ENCODE data around the gene KIF21B.
A peak's percentile ranks its signal among the peaks of the same experiment; 100 is the strongest.
"Not testable (repeated sequence)": the region's sequence is repeated elsewhere in the genome, so short reads cannot be mapped to it uniquely, and the experiment has no call there.

KIF21B gene

DNA sequence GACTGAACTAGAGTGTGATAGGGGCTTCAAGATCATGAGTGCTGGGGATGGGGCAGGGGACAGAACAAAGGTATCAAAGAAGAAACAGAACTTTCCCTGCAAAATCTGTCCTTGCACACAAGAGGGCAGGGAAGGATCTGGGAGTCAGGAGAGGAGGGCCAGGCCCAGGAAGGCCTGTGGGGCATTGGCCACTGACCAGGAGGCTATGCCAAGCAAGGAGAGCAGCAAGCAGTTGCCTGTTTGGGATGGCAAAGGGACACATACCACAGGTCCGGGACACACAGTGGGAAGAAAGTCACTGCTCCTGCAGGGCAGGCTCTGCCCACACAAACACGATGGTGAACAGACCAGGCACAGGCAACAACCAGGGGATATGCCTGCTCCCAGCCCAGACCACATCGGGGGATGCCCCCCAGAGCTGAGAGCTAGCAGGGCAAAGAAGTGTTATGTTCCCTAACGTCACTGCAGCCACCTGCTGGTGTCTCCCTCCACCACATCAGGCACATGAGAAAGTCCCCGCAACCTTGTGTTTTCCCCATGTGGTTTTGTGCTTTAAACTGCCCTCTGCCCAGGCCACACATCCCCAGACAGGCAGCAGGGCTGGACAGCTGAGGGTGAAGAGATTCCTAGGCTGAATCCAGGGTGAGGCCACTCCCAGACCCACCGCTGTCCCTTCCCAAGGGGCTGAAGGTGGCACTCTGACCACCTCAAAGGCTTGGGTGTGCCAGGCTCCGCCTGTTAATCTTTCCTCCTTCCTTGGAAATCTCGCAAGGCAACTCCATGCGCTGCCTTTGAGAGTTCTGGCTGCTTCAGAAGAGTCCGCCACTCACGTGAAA is 53.6 kb downstream of the KIF21B start:
- DNase-seq, result no peak

DNA sequence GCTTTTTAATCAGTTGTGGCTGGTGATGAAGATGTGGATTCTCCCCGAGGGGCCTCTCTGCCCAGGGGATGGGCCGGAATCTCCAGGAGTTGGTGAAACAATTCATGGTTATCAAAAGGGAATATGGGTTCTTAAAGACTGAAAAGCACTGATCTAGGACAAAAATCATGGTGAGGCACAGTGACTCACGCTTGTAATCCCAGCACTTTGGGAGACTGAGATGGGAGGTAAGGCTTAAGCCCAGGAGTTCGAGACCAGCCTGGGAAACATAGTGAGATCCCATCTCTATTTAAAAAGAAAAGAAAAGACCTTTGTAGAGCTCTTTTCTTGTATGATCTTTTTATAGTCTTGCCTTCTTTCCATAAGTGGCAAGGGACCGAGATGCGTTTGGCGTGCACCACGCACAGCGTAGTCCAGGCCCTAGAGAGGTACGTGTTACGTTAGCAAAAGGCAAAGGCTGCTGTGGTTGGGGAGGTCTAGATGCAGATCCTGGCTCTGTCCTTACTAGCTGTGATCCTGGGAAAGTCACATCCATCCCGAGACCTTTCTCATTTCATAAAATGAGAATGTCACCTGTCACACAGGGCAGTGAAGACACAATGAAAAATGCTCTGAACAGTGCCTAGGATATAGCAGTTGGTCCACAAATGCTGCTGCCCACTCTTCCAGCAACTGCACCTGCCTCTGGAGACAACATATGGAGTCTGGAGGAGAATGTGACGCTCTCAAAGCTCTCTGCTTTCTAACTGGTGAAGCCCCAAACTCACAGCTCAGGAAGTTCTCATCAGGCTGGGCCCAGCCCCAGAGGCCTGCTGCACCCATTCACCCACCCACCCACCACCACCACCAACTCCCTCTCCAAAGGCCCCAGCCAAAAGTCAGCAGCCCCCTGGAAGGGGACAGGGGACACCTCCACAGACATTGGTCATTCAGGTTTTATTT is 54.8 kb downstream of the KIF21B start:
- DNase-seq, result no peak

DNA sequence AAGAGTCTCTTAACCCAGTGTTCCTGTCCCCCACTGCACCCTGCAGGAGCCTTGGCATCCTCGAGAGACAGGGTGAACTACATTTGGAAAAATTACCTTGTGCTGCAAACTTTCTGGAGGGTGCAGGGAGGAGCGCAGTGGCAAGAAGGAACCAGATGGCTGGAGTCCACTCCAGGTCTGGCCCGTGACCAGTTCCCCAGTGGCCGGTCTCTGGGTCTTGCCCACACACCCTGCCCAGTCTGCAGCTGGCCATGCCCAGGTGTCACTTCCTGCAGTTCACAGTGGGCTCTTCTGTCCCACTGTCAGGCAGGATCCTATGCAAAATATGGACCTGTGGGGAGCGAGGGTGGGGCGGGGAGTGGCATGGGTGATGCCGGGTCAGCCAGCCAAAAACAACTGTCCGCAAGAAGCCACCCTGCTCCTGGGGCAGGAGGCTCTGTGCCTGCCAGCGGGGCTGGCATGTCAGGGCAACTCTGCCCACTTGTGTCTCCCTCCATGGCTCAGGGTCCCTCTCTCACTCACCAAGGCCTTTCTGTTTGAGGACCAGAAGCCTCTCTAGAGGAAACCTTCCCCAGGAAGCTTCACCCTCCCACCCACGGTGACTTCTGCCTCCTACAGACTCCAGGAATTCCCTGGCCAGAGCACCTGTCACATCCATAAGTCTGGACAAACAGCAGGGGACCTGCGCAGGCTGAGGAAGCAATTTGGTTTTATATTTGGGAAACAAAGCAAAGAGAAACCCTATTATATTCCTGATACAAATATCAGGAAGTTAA is 55.6 kb downstream of the KIF21B start:
- no peak for DNase-seq

DNA sequence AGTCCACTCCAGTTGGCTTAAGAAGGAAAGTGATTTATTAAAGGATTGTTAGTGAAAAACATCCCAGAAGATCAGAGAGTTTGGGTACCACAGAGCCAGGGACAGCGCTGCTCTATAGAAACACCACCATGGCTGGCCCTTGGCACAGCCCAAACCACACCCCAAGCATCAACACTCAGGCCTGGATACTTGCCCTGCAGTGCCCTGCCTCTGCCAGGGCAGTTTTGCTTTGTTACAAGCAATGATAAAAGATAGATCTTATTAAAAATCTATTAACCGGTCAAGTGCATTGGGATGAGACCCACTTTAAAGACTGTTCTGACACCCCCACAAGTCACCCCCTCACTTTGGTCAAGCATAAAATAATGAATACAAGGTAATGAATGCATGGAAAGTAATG is 56.6 kb downstream of the KIF21B start:
- no peak for DNase-seq

DNA sequence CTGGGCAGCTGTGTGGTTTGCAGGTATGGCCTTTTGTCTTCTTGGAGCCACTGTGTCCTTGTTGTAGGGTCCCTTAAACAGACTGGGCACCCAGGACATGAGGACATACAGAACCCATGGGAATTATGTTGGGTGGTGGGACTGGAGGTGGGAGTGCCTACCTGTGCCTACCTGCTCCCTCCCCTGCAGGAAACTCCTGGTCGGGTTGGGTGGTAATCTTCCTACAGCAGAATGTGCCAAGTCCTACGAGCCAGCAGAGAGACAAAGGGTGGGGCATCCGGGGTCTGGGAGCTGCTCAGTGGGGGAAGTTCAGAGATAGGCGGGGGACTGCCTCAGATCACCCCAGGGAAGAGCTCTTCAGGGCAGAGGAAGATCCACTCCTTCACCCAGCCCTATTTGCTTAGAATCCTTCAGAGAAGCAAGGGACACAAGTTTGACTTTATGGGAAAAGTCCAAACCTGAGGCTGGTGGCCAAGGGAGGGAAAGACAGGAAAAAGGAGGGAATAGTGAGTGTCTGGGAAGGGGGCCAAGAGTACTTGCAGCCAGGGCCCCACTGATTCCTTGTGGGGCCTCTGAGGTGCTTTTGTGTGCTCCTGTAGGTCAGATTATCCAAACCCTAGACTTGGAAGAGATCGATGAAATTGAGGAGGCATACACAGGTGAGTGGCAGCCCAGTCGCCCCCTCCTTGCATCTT is 58.3 kb downstream of the KIF21B start:
- no peak for DNase-seq

DNA sequence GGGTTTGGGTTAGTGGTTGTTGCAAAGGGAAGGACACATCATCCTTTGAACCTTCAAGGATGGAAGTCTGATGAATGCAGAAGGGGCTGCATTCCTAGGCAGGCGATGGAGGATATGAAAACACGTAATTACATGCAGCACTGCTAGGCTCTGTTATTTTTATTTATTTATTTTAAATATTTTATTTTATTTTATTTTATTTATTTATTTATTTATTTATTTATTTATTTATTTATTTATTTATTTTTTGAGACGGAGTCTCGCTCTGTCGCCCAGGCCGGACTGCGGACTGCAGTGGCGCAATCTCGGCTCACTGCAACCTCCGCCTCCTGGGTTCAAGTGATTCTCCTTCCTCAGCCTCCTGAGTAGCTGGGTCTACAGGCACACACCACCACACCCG is 59.6 kb downstream of the KIF21B start:
- not testable (repeated sequence) for DNase-seq

DNA sequence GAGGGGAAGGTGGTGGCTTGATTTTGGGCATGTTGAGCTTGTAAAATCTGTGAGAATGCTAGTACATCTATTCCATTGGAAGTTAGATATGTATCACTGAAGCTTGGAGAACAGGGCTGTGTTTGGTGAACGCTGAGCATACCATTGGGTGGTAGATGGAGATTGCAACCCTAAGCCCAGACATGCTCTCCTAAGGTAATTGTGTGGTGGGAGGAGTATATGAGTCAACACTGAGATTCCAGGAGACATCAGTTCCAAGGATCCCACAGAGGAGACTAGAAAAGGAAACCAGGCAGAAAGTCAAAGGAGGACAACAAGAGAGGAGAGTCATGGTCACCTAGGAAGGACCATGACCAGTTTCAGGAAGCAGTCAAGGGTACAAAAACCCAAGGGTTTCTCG is 60.4 kb downstream of the KIF21B start:
- DNase-seq, result no peak

DNA sequence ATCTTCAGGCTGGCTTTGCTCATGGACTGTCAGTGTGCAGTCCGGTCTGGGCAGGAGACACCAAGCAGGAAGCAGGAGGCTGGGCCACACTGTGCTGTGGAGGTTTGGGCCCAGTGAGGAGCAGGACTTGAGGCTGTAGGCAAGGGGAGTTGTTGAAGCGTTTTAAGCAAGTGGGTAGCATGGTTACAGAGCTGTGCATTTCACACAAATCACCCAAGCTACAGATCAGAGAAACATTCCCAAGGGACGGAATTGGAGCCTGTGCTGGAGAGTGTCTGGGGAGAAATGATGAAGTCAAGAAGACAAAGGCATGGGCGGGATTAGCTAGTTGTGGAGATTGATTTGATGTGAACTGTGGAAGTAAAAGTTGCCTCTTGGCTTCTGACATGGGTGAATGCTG is 60.9 kb downstream of the KIF21B start:
- peak; percentile 43 for DNase-seq

DNA sequence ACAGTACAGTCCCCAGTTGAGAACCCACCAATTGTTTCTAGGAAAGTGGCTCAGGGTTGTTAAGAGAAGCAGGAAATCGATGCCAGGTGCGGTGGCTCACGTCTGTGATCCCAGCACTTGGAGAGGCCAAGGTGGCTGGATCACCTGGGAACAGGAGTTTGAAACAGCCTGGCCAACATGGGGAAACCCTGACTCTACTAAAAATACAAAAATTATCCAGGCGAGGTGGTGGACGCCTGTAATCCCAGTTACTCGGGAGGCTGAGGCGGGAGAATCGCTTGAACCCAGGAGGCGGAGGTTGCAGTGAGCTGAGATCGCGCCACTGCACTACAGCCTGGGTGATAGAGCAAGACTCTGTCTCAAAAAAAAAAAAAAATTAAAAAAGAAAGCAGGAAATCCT is 61.4 kb downstream of the KIF21B start:
- DNase-seq, result not testable (repeated sequence)

DNA sequence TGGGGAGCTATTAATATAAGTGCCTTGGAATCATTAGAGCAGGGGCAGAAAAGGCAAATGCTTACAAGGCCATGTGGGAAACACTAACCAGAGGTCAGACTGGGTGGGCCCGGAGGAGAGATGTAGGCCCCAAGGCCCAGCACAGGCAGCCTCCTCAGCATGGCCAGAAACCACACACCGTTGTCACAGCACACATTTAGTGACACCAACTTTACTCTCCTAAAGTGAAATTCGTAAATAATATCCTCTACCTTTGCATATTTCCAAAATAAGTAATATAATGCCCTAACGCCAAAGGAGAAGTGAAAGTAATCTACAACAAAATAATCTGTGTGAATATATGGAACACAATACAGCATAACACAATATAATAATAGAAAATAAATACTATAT is 62.6 kb downstream of the KIF21B start:
- DNase-seq, result no peak

DNA sequence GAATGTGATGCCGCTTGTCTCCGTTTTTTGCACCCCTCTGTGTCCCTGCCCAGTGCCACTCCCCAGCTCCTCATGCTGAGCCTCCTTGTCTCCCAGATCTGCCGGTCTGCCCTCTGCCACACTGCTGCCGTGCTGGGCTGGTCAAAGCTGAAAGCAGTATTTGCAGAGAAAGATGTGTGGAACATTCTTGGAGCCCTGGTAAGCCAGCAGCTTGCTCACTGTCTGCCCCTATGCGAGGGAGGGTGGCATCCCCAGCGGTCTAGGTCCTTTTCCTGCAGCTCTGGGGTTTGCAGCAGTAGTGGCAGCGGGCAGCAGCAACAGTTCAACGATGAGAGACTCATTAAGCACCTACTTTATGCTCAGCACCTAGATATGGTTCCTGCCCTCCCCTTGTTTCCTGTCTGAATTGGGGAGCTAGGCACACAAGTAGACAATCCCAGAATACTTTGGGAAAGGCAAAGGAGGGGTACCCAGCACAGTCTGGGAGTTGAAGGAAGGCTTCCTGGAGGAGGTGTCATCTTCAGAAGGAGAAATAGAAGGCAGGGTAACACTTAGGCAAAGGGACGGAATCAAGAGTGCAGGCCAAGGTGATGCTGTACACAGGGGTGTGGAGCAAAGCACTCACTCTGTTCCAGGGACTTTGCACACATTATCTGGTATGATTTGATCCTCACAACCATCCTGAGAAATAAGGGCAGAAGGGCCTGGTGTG is 63.1 kb downstream of the KIF21B start:
- no peak for DNase-seq

DNA sequence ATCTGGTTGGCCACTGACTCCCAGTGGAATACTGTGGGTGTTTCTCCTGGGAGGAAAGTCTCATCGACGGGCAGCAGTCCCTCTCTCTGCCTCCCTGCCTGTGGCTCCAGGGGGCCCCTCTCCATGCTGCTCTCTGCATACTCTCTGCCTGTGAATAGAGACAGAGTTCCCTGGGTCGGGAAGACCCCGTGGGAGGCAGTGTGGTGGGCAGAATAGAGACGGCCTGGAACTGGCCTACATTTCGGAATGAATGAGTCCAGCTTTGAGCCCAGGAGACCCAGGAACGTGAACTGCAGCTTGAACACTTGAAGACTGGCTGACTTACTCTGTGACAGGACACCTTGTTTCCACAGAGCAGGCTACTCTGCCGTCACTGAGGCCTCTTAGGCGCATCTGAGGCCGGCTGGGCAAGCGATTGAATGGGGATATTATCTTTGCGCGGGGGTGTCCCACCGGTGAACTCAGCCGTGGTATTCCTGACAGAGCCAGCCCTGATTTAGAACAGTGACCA is 64.0 kb downstream of the KIF21B start:
- DNase-seq, result no peak

DNA sequence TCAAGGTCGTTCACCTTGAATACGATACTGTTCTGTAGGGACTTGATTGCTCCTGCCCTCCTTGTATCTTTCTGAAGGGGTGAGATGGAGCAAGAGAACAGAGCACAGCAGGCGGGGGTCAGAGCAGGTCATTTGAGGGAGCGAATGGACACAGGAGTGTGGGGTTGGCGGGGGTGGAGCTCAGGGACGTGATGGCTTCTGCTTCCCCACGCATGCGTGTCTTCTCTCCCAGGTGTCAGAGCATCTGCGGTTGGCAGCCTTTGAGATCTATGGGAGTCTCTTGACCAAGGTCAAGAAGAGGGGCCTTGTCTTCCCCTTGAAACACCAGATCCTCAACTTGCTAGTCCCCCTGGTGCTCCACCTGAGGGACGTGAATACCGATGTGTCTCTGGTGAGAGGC is 64.9 kb downstream of the KIF21B start:
- no peak for DNase-seq

DNA sequence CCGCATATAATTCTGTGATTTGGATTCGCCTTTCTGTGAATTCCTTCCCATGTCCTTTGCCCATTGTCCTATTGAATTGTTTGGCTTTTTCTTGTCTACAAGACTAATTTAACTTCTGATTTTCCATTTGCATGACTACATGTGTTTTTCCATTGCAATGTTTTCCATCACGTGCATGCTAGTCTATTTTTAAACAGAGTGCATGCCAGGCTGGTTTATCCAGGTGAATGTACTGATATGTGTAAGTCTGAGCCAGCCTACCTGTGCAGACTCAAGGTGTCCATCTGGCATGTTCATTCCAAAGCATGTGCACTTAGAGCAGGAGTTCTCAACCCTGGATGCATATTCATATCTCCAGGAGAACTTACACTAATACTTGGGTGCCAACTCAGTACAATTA is 69.1 kb downstream of the KIF21B start:
- DNase-seq, result no peak

DNA sequence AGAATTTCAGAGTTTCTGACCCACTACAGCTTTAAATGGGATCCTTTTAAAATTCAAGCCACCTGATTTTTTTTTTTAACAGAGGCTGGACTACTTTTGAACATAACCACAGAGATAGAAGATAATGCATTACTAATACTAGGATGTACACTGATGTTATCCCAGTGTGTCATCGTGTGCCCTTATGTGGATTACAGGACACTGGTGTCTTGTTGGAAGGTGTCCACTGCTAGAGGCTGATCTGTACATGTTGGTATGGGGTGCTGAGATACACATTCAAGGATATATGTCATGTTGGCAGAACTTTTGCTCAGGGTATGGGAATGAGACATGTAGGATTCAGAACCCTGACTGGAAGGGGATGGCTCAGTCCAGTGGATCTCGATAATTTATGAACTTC is 72.5 kb downstream of the KIF21B start:
- DNase-seq, result no peak

DNA sequence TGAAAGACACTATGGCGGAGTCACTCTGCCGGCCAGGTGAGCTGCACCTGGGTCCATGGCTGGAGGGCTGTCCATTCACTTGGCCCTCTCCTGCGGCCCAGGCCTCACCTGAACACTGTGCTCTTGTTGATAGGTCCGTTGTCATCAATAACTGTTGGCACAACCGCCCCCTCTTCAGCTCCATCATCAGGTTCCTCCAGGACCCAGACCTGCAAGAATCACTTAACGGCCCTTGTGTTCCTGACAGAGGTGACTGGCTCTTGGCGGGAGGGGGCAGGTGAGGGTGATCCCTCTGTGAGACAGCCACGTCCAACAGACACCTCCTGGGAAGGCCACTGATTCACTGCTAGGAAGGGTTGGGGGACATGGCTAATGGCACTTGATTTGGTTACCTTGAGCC is 73.9 kb downstream of the KIF21B start:
- no peak for DNase-seq

DNA sequence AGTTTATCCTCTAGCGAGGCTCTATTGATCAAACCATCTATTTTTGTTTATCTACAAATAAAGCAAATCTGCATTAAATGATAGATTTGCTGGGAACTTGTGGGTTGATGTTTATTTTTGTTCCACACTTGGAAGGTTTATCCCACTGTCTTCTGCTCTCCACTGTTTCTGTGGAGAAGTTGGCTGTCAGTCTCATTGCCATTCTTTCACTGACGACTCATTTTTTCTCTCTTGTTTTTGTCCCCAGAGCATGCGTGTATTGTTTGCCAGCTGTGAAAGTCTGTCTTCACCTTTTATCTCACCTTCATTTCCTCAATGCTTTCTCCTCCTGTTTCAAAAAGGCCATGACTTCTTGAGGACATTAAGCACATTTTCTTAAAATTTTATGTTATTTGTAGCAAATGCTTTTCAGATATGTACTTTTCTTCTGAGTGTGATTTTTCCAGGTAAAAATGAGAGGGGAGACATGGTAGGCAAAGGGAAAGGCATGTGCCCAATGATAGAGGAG is 76.4 kb downstream of the KIF21B start:
- no peak for DNase-seq

DNA sequence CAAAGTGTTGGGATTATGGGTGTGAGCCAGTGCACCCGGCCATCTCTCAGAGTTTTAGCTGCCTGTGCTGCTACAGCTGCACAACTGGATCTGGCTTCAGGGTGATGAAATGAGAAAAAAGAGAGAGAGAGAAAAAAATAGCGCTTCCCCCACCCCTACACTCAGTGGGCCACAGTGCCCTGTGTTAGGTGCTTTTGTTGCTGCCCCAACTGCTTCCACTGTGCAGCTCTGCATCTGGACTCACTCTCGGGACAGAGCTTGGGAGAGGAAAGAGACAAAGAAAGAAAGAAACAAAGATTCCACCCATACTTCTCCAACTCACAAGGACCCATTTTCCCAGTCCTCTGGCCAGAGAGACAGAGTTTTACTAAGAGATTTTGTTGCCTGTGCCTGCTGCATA is 78.4 kb downstream of the KIF21B start:
- no peak for DNase-seq

DNA sequence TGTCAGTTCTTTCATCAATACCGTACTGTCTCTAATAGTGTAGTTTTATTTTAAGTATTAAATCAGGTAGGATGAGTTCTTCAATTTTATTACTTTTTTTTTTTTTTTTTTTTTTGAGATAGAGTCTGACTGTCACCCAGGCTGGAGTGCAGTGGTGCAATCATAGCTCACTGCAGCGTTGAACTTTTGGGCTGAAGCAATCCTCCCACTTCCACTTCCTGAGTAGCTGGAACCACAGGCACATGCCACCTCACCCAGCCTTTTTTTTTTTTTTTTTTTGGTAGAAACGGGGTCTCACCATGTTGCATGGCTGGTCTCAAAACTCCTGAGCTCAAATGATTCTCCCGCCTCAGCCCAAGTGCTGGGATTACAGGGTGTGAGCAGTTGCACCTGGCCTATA is 84.6 kb downstream of the KIF21B start:
- DNase-seq, result no peak

DNA sequence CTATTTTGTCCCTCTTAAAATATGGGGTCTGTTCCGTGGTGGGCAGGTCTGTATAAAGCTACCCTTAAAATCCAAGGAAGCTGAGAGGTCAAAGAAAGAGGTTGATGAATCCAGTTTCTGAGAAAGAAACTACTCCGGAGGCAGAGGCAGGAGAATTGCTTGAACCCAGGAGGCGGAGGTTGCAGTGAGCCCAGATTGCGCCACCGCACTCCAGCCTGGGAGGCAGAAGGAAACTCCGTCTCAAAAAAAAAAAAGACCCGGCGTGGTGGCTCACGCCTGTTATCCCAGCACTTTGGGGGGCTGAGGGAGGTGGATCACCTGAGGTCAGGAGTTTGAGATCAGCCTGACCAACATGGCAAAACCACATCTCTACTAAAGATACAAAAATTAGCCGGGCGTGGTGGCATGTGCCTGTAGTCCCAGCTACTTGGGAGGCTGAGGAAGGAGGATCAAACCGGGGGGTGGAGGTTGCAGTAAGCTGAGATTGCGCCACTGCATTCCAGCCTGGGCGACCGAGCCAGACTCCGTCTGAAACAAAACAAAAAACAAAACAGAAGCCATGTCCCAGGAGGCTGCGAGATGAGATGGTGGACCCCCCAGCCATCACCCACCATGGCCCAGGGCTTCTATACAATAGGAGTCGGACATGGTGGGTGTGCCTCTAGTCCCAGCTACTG is 88.1 kb downstream of the KIF21B start:
- DNase-seq, result not testable (repeated sequence)

DNA sequence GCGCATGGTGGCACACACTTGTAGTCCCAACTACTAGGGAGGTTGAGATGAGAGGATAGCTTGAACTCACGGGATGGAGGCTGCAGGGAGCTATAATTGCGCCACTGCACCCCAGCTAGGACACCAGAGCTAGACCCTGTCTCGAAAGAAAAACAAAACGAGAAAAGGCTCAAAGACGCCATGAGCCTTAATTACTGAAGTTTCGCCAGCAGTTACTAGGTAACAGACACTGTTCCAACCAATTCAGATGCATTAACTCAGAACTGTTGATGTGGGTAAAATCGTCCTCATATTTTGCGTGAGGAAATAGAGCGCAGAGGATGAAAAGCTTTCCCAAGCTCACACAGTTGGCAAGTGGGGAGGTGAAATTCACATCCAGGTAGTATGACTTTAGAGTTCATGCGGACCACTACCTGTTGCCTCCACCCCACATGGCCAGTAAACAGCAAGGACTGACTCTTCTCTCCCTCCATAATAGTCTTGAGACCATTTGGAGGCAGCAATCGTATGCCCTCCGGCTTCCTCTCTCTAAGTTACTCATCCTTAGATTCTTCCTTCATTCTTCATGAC is 88.8 kb downstream of the KIF21B start:
- DNase-seq, result no peak
